Measurements from ENCODE around the gene PDZD2. TPM values are rescaled to one million over a fixed set of nuclear protein-coding genes. Genes with fewer than 3 reads are reported as not detected.

Gene PDZD2
- polyA plus RNA-seq, 3 donors, result 2.5 to 38.9 (median 12.0) TPM

- no peak overlapping the region for H3K27ac ChIP-seq (ENCODE audit: low read depth, low read length)
- WGBS, 3 donors, result 91 to 95% (median 92%) methylated on average over 1 of the region's 1 CpG
Measured at GRCh38 chr5:32160228-32160627, 521.3 kb downstream of the PDZD2 start.

Other genes with a start within 250 kb of the PDZD2 start
- gene DROSHA, start 107.0 kb upstream of the PDZD2 start, polyA plus RNA-seq, result 10 to 100 TPM; 14.9 to 21.0 (median 17.4) TPM
- gene C5orf22, start 106.8 kb upstream of the PDZD2 start, polyA plus RNA-seq, result 1 to 10 TPM; 6.3 to 9.8 (median 7.3) TPM